SU-DHL-6 (cell line): ENCODE measurements around the gene DGKH.
"Not testable (repeated sequence)": the region's sequence is repeated elsewhere in the genome, so short reads cannot be mapped to it uniquely, and the experiment has no call there.

Experiments
- H2AFZ ChIP-seq: fragments of 200-600 bp; sonication (generic); 2 replicates; pipeline ENCODE4 v1.6.1; 2014; ENCODE audit warnings: low read depth, mild to moderate bottlenecking, moderate library complexity, mixed read lengths, antibody characterized with exemption, low read length; ENCODE audit not compliant: severe bottlenecking
- H3F3A ChIP-seq: fragments of 200-600 bp; shearing (Covaris generic); 2 replicates; pipeline ENCODE4 v1.6.0; 2016; ENCODE audit warnings: antibody characterized with exemption, mild to moderate bottlenecking; ENCODE audit not compliant: insufficient read depth
- H3K27ac ChIP-seq: fragments of 200-600 bp; sonication (generic); 2 replicates; pipeline ENCODE4 v1.5.1; 2016; ENCODE audit warnings: low read depth, mild to moderate bottlenecking, low read length, moderate library complexity, mixed read lengths
- H3K27me3 ChIP-seq: fragments of 200-600 bp; sonication (generic), shearing (Covaris generic); 2 replicates; pipeline ENCODE4 v1.6.0; 2014; ENCODE audit warnings: mild to moderate bottlenecking, low read length
- H3K36me3 ChIP-seq: fragments of 200-600 bp; sonication (generic); 2 replicates; pipeline ENCODE4 v1.6.1; 2014; ENCODE audit warnings: mild to moderate bottlenecking, low read length, mixed read lengths
- H3K4me2 ChIP-seq: fragments of 300-600, 200-600 bp; shearing (Covaris generic), sonication (generic); 2 replicates; pipeline ENCODE4 v1.6.0; 2014; ENCODE audit warnings: low read length, low read depth, mild to moderate bottlenecking; ENCODE audit not compliant: poor library complexity, severe bottlenecking
- H3K4me3 ChIP-seq: fragments of 200-600 bp; sonication (generic); 2 replicates; pipeline ENCODE4 v1.5.1; 2014; ENCODE audit warnings: antibody characterized with exemption, low read length, mild to moderate bottlenecking, mixed read lengths; ENCODE audit not compliant: insufficient read depth, poor library complexity, severe bottlenecking
- H3K79me2 ChIP-seq: fragments of 200-600 bp; sonication (generic); 2 replicates; pipeline ENCODE4 v1.6.1; 2014; ENCODE audit warnings: mild to moderate bottlenecking, low read length, moderate library complexity; ENCODE audit not compliant: insufficient read depth
- H3K9ac ChIP-seq: fragments of 200-600 bp; sonication (generic); 2 replicates; pipeline ENCODE4 v1.7.0; 2014; ENCODE audit warnings: mild to moderate bottlenecking, low read length
- H3K9me2 ChIP-seq: fragments of 200-600 bp; sonication (generic); replicated peaks from 2 replicates; pipeline ENCODE4 v1.6.1; 2014; ENCODE audit warnings: low read length; ENCODE audit not compliant: insufficient read depth
- H3K9me3 ChIP-seq: fragments of 200-600 bp; sonication (generic); 2 replicates; pipeline ENCODE4 v1.6.1; 2014; ENCODE audit warnings: low read length, mixed read lengths; ENCODE audit not compliant: insufficient read depth
- H4K20me1 ChIP-seq: fragments of 200-600 bp; sonication (generic); 2 replicates; pipeline ENCODE4 v1.6.1; 2014; ENCODE audit warnings: low read depth, mild to moderate bottlenecking, antibody characterized with exemption, low read length, moderate library complexity, mixed read lengths
- EZH2phosphoT487 ChIP-seq: fragments of 200-600 bp; sonication (generic), shearing (Covaris generic); conservative IDR thresholded peaks from 2 replicates; pipeline ENCODE4 v1.6.1; 2018; ENCODE audit warnings: mild to moderate bottlenecking, antibody characterized with exemption, low read length, moderate library complexity, mixed read lengths
- TF ChIP-seq, protein P1 (sequence below): fragments of 200-600 bp; sonication (generic); IDR thresholded peaks from one replicate; pipeline ENCODE4 v1.5.1; 2017; ENCODE audit warnings: antibody characterized with exemption, mild to moderate bottlenecking, low read length, moderate library complexity; ENCODE audit not compliant: insufficient read depth, poor library complexity, severe bottlenecking

DGKH gene

DNA sequence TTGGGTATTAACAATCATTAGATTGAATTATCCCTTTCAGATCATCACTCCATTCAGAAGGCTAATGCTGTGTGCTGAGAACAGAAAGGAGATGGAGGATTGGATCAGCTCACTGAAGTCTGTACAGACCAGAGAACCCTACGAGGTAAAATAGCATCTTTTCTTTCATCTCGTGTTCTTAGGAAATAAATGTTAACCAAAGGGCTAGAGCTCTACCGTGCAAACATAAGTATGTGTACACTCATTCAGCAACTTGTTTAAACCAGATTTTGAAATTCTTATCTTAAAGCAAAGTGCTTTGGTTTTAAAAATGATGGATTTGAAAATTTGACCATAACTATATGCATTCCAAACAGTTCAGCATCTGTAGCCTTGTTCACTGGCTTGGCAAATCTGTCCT, 106.8 kb downstream of the DGKH start:
- Histone ChIP-seq H3K9me2 (no peaks in the 10 kb centered on the region), H2AFZ (no peak overlapping the region), H3K4me3 (no peak overlapping the region), H3K9me3 (no peaks in the 10 kb centered on the region), H3F3A (no peaks in the 10 kb centered on the region), H3K27ac (no peak overlapping the region), H3K36me3 (no peaks in the 10 kb centered on the region), H3K9ac (no peak overlapping the region), H3K4me2 (no peak overlapping the region), H3K27me3 (no peaks in the 10 kb centered on the region), H3K79me2 (no peaks in the 10 kb centered on the region), H4K20me1 (no peaks in the 10 kb centered on the region)
- TF ChIP-seq, protein P1, sequence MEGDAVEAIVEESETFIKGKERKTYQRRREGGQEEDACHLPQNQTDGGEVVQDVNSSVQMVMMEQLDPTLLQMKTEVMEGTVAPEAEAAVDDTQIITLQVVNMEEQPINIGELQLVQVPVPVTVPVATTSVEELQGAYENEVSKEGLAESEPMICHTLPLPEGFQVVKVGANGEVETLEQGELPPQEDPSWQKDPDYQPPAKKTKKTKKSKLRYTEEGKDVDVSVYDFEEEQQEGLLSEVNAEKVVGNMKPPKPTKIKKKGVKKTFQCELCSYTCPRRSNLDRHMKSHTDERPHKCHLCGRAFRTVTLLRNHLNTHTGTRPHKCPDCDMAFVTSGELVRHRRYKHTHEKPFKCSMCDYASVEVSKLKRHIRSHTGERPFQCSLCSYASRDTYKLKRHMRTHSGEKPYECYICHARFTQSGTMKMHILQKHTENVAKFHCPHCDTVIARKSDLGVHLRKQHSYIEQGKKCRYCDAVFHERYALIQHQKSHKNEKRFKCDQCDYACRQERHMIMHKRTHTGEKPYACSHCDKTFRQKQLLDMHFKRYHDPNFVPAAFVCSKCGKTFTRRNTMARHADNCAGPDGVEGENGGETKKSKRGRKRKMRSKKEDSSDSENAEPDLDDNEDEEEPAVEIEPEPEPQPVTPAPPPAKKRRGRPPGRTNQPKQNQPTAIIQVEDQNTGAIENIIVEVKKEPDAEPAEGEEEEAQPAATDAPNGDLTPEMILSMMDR: no peak
- TF ChIP-seq EZH2phosphoT487: no peak

DNA sequence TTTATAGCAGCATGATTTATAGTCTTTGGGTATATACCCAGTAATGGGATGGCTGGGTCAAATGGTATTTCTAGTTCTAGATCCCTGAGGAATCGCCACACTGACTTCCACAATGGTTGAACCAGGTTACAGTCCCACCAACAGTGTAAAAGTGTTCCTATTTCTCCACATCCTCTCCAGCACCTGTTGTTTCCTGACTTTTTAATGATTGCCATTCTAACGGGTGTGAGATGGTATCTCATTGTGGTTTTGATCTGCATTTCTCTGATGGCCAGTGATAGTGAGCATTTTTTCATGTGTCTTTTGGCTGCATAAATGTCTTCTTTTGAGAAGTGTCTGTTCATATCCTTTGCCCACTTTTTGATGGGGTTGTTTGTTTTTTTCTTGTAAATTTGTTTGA, 114.9 kb downstream of the DGKH start:
- not testable (repeated sequence) for H3K9me2 ChIP-seq, H3K27me3 ChIP-seq, H3K9ac ChIP-seq, H4K20me1 ChIP-seq, H3K79me2 ChIP-seq, H3K4me2 ChIP-seq, H3K27ac ChIP-seq, H3K4me3 ChIP-seq, H3F3A ChIP-seq, H3K36me3 ChIP-seq, H2AFZ ChIP-seq, H3K9me3 ChIP-seq

DNA sequence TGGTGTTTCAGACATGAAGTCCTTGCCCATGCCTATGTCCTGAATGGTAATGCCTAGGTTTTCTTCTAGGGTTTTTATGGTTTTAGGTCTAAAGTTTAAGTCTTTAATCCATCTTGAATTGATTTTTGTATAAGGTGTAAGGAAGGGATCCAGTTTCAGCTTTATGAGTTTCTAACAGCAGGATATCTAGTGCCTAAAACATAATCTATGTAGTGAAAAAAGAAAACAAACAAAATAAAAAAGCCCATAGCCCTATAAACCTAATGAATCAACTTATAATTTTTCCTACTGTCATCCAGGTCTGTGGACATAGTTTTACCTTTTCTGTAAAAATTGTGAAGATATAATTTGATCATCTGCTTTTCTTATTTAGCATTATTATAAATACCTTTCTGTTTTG, 115.5 kb downstream of the DGKH start:
- not testable (repeated sequence) for H3K27me3 ChIP-seq, H3K79me2 ChIP-seq, H2AFZ ChIP-seq

DNA sequence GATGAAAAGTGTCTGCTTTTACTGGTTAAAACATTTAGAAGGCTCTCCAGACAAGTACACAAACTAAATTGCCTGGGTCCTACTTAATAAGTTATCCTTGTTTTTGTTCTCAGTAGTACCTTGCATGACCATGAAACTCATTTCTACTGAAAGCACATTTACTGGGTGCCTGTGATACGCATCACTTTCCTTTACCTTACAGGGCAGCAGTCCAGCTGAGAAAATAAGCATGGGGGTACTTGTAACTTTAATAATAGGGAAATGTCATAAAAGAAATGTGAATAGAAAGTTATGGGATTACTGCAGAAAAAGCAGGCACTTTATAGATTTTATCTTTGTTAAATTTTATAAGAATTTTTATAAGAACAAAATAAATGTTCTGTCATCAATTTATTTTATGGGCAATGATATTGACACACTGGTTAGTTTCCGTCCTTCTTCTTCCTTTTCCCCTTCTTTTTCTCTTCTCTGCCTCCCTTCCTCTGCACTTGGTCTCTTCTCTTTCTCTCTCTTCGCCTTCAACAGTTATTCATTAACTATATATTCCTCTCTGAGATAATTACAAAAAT, 116.2 kb downstream of the DGKH start:
- H3K9me3 ChIP-seq: no peaks in the 10 kb centered on the region
- TF ChIP-seq EZH2phosphoT487: no peak
- TF ChIP-seq, protein P1: no peak
- H2AFZ ChIP-seq: no peak overlapping the region
- H3K36me3 ChIP-seq: no peaks in the 10 kb centered on the region; the same call in 1 of the 2 replicates
- H3F3A ChIP-seq: no peaks in the 10 kb centered on the region
- no peaks in the 10 kb centered on the region for H3K27me3 ChIP-seq
- H4K20me1 ChIP-seq: no peaks in the 10 kb centered on the region
- no peak overlapping the region for H3K9ac ChIP-seq
- H3K27ac ChIP-seq: no peak overlapping the region
- no peaks in the 10 kb centered on the region for H3K79me2 ChIP-seq
- H3K9me2 ChIP-seq: no peaks in the 10 kb centered on the region
- no peak overlapping the region for H3K4me2 ChIP-seq
- H3K4me3 ChIP-seq: no peak overlapping the region

More for the DNA sequence above, 115.5 kb downstream of the DGKH start:
- not testable (repeated sequence) for H3K9me2 ChIP-seq, H3K9me3 ChIP-seq, H3K4me3 ChIP-seq, H3F3A ChIP-seq, H3K4me2 ChIP-seq, H3K36me3 ChIP-seq, H3K9ac ChIP-seq, H3K27ac ChIP-seq, H4K20me1 ChIP-seq
